HUES64 (cell line): ENCODE results near the gene GGA1.
"Not testable (repeated sequence)": the region's sequence is repeated elsewhere in the genome, so short reads cannot be mapped to it uniquely, and the experiment has no call there.

Experiments used
- H3K27ac ChIP-seq: 2 replicates; pipeline ENCODE4 v1.7.0; 2013; ENCODE audit warnings: low read depth, low read length, inconsistent platforms
- H3K27me3 ChIP-seq: 2 replicates; pipeline ENCODE4 v1.6.1; 2013; ENCODE audit warnings: mild to moderate bottlenecking, low read length; ENCODE audit not compliant: insufficient read depth
- H3K36me3 ChIP-seq: 2 replicates; pipeline ENCODE4 v1.6.1; 2013; ENCODE audit warnings: mild to moderate bottlenecking, low read length; ENCODE audit not compliant: insufficient read depth
- H3K4me1 ChIP-seq: 2 replicates; pipeline ENCODE4 v1.6.1; 2013; ENCODE audit warnings: mild to moderate bottlenecking, low read length, moderate library complexity; ENCODE audit not compliant: insufficient read depth
- H3K4me3 ChIP-seq: 2 replicates; pipeline ENCODE4 v1.5.1; 2013; ENCODE audit warnings: mild to moderate bottlenecking, low read length, moderate library complexity
- H3K9ac ChIP-seq: 2 replicates; pipeline ENCODE4 v1.6.1; 2013; ENCODE audit warnings: mild to moderate bottlenecking, low read depth, low read length
- H3K9me3 ChIP-seq: 2 replicates; pipeline ENCODE4 v1.6.1; 2013; ENCODE audit warnings: low read depth, low read length; ENCODE audit not compliant: insufficient read depth
- WGBS: fragments of 150-250, 120-280 bp; methylation state at CpG from one replicate; pipeline ENCODE4 v1.1.7; 2013; ENCODE audit warnings: missing lambda C conversion rate; 5-methylcytosine and 5-hydroxymethylcytosine counted together

The GGA1 gene

GRCh38 chr22:37601540-37602442, 6.8 kb upstream of the GGA1 start:
- H3K27me3 ChIP-seq, result no peaks in the 10 kb centered on the region
- no peaks in the 10 kb centered on the region for H3K36me3 ChIP-seq
- peak overlapping the region; percentile 7; the same call in 1 of the 2 replicates for H3K9ac ChIP-seq
- H3K4me1 ChIP-seq, result peaks cover 10% of the 10 kb centered on the region
- H3K27ac ChIP-seq, result peak overlapping the region; percentile 33; the same call in 1 of the 2 replicates
- no peaks in the 10 kb centered on the region for H3K9me3 ChIP-seq
- WGBS, result 63% methylated on average over 13 of the region's 14 CpGs
- peak overlapping the region; percentile 22 for H3K4me3 ChIP-seq

- H3K27ac ChIP-seq, H3K27me3 ChIP-seq, H3K9ac ChIP-seq, H3K36me3 ChIP-seq, H3K4me3 ChIP-seq, H3K9me3 ChIP-seq: not testable (repeated sequence)
- H3K4me1 ChIP-seq, result peaks cover 10% of the 10 kb centered on the region
- 86% methylated on average over 5 of the region's 5 CpGs for WGBS
Measured at GRCh38 chr22:37602546-37603277, 5.9 kb upstream of the GGA1 start.

DNA sequence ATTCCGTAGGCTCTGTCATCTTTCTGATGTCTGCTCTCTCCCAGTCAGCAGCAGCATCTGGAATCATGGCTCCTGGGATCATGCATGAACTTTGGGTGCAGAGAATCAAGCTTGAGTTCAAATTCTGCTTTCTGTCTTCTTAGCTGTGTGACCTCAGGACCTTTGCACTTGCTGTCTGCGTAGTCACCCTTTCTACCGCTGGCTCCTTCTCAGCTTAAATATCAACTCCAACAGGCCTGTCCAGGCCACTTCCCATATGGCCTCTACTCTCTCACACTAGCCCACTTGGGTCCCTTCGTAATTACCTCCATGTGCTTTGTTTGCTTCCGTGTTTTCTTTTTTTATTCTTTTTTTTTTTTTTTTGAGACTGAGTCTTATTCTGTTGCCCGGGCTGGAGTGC, 4.6 kb upstream of the GGA1 start:
- WGBS, result 90% methylated on average over 6 of the region's 6 CpGs
- no peaks in the 10 kb centered on the region for H3K27me3 ChIP-seq
- no peaks in the 10 kb centered on the region for H3K36me3 ChIP-seq
- H3K9me3 ChIP-seq, result no peaks in the 10 kb centered on the region
- H3K4me1 ChIP-seq, result peaks cover 10% of the 10 kb centered on the region
- no peak overlapping the region for H3K9ac ChIP-seq
- no peak overlapping the region for H3K4me3 ChIP-seq
- no peak overlapping the region for H3K27ac ChIP-seq

GRCh38 chr22:37604875-37605274, 3.8 kb upstream of the GGA1 start:
- 83% methylated on average over 4 of the region's 5 CpGs for WGBS
- Histone ChIP-seq H3K27me3 (no peaks in the 10 kb centered on the region), H3K27ac (no peak overlapping the region), H3K9me3 (no peaks in the 10 kb centered on the region), H3K9ac (no peak overlapping the region), H3K4me3 (no peak overlapping the region), H3K36me3 (no peaks in the 10 kb centered on the region), H3K4me1 (peaks cover 10% of the 10 kb centered on the region)

DNA sequence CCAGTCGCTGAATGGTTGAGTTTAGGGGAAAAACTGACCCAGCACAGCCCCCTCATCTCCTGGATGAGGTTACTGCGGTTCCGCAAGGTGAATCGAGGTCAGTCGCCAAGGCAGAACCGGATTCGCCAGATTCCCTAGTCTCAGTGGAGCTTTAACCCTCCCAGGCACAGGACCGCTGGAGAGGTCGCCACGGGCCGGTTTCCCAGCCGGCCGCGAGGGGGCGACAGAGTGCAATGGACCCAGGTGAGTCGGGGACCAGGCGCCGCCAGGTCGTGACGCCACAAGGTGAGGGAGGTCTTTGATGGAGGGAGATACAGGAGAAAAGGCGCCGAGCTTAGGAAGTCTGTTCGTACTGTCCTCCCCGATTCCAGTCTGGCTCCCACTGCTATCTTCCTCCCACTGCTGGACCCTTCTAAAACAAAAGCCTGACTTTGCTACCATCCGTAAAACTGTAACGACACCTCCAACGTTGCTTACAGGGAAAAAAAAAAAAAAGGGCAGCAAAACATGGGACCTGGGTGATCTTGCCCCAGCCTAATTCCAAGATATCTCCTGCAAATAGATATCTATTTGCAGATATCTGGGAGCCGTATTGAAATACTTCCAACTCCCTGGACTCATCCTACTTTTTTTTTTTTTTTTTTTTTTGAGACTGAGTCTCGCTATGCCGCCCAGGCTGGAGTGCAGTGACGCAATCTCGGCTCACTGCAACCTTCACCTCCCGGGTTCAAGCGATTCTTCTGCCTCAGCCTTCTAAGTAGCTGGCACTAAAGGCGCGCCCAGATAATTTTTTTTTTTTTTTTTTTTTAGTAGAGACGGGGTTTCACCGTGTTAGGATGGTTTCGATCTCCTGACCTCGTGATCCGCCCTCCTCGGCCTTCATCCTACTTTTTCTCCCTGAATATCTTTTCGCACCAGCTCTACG, 1.4 kb upstream of the GGA1 start:
- 5% methylated on average over 42 of the region's 44 CpGs for WGBS
- Histone ChIP-seq H3K4me3 (peak overlapping the region; percentile 78), H3K27me3 (no peaks in the 10 kb centered on the region), H3K27ac (peak overlapping the region; percentile 21; the same call in 1 of the 2 replicates), H3K4me1 (0 out of 2 replicates have a peak, but pooled peaks cover under 1% of the 10 kb centered on the region), H3K9ac (peak overlapping the region; percentile 46; the same call in 1 of the 2 replicates), H3K36me3 (no peaks in the 10 kb centered on the region), H3K9me3 (no peaks in the 10 kb centered on the region)

- H3K9ac ChIP-seq, result peak overlapping the region; percentile 95
- H3K9me3 ChIP-seq, result no peaks in the 10 kb centered on the region
- peak overlapping the region; percentile 78 for H3K4me3 ChIP-seq
- H3K27ac ChIP-seq, result peak overlapping the region; percentile 99
- 2% methylated on average over 16 of the region's 17 CpGs for WGBS
- no peaks in the 10 kb centered on the region for H3K27me3 ChIP-seq
- H3K36me3 ChIP-seq, result no peaks in the 10 kb centered on the region
- no peaks in the 10 kb centered on the region for H3K4me1 ChIP-seq
Measured at GRCh38 chr22:37607935-37608476, 628 bp upstream of the GGA1 start.

- Histone ChIP-seq H3K9me3 (no peaks in the 10 kb centered on the region), H3K4me1 (no peaks in the 10 kb centered on the region), H3K27me3 (no peaks in the 10 kb centered on the region), H3K9ac (peak overlapping the region; percentile 84), H3K36me3 (peaks cover 7% of the 10 kb centered on the region; the same call in 1 of the 2 replicates), H3K4me3 (peak overlapping the region; percentile 78), H3K27ac (peak overlapping the region; percentile 99; the same call in 1 of the 2 replicates)
- 17% methylated on average over 26 of the region's 26 CpGs for whole genome bisulfite sequencing
Measured at GRCh38 chr22:37609240-37610152, 862 bp downstream of the GGA1 start.

DNA sequence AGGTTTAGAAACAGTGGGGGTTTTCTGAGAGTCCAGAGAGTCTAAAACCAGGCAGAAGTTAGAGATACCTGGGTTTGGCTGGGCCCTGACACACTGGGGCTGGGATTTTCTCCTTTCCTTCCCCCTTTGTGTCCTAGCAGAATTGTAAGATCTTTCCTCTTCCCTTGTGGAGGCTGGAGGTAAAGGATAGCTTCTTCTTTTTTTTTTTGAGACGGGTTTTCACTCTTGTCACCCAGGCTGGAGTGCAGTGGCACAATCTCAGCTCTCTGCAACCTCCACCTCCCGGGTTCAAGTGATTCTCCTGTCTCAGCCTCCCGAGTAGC, 1.5 kb downstream of the GGA1 start:
- H3K27me3 ChIP-seq, H3K9me3 ChIP-seq, H3K9ac ChIP-seq, H3K4me1 ChIP-seq, H3K27ac ChIP-seq: not testable (repeated sequence)
- 88% methylated on average over 3 of the region's 3 CpGs for WGBS
- Histone ChIP-seq H3K4me3 (peak overlapping the region; percentile 78), H3K36me3 (peaks cover 11% of the 10 kb centered on the region; the same call in 1 of the 2 replicates)

DNA sequence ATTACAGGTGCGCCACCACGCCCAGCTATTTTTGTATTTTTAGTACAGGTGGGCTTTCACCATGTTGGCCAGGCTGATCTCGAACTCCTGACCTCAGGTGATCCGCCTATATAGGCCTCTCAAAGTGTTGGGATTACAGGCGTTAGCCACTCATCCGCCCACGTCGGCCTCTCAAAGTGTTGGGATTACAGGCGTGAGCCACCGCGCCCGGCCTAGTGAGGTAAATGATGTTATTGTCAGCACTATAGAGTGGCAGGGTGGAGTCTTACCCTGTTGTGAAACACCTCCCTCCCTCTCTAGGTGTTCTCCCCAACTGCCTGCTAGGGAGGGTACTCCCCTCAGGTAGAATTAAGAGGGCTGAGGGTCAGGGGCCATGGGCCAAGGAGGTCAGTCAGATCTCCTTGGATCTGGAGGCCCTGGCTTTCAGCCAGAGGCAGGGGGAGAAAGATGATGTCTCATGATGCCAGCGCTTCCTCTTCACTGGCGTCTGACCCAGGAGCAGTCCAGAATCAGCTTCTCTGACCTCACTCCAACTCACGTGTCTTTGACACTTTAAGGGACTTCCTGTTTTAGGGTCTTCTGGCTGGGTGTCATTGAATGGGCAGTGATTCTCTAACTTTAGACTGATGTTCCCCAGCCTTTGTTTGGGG, 2.0 kb downstream of the GGA1 start:
- Histone ChIP-seq H3K9ac (no peak overlapping the region), H3K27me3 (no peaks in the 10 kb centered on the region), H3K4me1 (no peaks in the 10 kb centered on the region), H3K9me3 (no peaks in the 10 kb centered on the region), H3K27ac (no peak overlapping the region), H3K4me3 (no peak overlapping the region), H3K36me3 (peaks cover 11% of the 10 kb centered on the region; the same call in 1 of the 2 replicates)
- 96% methylated on average over 15 of the region's 15 CpGs for WGBS
